AG08395 (cell line): Measurements from ENCODE around the gene CDH13.
"Not testable (repeated sequence)": the region's sequence is repeated elsewhere in the genome, so short reads cannot be mapped to it uniquely, and the experiment has no call there.

ENCODE experiments used
- DNase-seq: peaks from one replicate; pipeline ENCODE4 v3.0.0; 2012; ENCODE audit warnings: mixed read lengths, low spot score

Gene CDH13

GRCh38 chr16:82891424-82891823 is 264.7 kb downstream of the CDH13 start:
- no peak for DNase-seq

DNA sequence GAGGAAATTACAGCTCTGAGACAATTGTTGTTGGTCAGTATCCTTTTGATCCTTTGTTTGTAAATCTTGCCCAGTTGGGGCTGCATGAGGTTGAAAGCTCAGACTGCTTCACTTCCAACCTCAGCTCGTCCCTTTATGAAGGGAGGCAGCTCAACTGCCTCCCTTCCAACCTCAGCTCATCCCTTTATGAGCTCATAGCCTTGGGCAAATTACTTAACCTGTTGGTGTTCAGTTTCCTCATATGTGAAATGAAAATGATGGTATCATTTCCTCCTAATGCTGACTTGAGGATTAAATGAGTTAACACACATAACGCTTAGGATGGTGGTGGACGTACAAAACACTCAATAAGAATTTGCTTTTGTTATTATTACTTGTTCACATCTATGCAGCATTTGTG is 265.1 kb downstream of the CDH13 start:
- DNase-seq, result no peak

DNA sequence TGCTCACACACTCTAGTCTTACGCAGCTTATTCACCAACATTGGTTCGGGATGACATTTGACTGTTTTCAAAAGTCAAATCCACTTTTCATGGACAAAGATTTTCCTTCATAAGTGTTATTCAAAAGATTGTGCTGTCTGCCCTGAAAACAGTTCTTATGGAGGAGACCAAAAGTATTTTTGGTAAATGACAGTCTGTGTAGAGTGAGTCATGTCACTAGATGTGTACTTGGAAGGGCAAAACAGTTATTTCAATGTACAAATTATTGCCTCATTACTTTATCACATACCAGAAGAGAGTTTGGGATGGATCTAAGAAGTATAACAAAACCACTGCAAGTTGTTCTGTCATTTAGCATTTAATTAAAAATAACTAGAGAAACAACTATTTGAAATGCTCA is 265.6 kb downstream of the CDH13 start:
- peak; percentile 35 for DNase-seq

DNA sequence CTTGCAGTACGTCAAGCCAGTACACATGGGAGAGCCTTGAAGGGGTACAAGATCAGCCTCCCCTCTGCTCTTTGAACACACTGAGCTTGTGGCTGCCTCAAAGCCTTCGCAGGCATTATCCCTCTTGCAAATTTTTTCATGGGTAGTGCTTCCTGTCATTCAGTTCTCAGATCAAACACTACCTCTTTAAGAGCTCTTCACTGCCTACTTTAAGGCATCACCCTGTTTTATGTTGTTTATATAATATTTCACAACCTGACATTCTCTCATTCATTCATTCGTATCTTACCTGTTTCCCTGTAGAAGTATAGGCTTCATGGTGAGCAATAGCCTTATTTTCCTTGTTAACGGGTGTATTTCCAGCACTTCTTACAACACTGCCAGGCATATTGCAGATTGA is 269.1 kb downstream of the CDH13 start:
- DNase-seq, result no peak

- no peak for DNase-seq
Measured at GRCh38 chr16:82899006-82899405, 272.2 kb downstream of the CDH13 start.

GRCh38 chr16:82899731-82900450 is 273.1 kb downstream of the CDH13 start:
- DNase-seq, result no peak

DNA sequence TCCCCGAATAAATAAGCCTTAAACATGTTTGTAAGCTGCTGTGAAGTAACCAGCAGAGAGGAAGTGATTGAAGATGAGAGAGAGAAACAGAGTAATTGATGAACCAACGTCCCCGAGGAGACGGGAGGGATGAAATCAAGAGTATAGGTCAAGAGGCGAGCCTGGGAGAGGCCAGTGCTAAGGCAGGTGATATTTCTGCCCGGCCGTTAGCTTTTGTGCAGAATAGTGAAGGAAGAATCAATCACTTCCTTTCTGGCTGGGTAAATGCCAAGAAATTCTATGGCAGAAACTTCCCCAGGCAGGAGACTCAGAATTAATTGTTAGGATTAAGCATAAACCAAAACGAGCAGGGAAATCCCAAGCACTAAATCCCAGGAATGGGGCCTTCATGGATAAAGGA is 273.8 kb downstream of the CDH13 start:
- DNase-seq, result no peak

DNA sequence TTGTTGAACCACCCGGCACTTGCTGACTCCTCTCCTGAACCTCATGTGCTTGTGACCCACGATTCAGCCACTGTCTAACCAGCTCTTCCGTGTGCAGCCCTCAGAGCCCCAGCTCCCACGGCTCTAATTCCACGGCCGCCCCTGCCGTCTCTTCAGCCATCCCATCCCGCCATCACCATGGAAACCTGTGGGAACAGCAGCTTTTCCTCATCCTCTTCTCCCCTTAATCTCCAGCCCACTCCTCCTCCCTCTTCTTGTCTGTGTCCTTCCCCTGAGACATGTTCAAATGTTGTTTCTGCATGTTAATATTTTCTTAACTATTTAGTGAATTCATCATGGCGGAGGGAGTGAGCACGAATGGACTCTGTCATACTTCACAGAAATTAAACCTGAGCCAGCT is 285.2 kb downstream of the CDH13 start:
- no peak for DNase-seq

- no peak for DNase-seq
Measured at GRCh38 chr16:82915139-82915824, 288.5 kb downstream of the CDH13 start.

DNA sequence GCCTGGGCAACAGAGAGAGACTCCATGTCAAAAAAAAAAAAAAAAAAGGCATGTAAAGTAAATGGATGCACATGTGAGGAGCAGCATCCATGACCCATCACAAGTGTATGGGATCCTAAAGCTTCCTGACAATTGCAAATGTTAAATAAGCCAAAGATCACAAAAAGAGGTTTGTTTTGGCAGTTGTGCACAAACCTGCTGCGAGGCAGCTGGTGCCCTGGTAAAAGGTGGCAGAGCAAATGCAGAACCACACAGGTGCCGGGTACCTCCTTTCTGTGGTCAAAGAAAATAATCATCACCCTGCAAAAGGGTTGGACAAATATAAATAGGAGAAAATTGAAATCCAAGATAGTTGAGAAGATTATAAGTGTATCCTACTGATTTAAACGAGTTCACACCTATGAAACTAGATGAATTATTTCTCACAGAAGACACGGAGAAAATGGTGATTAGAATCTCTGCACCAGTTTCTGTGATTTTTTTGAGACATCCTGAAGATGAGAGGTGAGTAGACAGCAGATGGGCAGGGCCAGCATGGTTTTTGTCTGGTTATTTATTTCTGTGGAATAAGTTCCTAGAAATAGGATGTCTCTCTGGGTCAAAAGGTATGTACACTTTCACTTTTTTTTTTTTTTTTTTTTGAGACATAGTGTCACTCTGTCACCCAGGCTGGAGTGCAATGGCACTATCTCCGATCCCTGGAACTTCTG is 291.3 kb downstream of the CDH13 start:
- DNase-seq, result no peak

DNA sequence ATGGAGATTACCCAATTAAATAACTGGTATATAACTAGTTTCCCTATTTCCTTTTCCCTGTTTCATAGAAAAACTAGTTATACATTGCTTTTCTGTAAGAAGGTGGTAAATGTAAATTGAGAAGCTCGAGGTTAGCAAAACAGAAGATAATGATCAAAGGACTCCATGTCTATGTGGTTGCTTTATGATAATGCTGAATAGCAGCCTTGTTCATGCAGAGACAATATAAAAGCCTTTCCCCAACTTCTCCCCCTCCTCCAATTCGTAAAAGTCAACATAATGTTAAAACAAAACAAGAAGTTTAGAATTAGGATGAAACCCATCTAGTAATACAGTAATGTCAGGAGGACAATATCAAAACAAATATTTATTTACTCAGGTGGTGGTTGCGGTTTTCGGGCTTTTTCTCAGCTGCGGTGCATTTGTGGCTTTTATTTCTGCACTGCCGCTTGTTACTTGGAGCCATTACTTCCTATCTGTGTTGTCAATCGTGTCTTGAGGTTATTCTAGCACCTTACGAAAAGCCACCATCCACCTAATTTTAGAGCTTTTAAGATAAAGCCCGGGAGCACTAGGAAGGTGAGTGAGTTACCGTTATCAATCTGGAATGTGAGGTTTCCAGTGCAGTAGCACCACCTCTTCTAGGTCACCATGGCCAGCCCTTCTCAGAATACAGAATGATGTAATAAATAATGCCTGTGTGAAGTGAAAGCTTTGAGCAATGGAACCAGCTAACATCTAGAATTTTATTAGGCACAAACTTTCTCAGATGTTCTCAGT is 297.5 kb downstream of the CDH13 start:
- DNase-seq, result no peak

GRCh38 chr16:82926500-82926899 is 299.7 kb downstream of the CDH13 start:
- DNase-seq, result no peak

DNA sequence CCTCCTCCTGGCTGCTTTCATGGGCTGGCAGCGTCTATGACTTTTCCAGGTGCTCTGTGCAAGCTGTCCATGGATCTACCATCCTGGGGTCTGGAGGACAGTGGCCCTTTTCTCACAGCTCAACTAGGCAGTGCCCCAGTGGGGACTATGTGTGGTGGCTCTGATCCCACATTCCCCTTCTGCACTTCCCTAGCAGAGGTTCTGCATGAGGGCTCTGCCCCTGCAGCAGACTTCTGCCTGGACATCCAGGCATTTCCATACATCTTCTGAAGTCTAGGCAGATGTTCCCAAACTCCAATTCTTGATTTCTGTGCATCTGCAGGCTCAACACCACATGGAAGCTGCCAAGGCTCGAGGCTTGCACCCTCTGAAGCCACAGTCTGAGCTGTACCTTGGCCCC is 307.2 kb downstream of the CDH13 start:
- not testable (repeated sequence) for DNase-seq

DNA sequence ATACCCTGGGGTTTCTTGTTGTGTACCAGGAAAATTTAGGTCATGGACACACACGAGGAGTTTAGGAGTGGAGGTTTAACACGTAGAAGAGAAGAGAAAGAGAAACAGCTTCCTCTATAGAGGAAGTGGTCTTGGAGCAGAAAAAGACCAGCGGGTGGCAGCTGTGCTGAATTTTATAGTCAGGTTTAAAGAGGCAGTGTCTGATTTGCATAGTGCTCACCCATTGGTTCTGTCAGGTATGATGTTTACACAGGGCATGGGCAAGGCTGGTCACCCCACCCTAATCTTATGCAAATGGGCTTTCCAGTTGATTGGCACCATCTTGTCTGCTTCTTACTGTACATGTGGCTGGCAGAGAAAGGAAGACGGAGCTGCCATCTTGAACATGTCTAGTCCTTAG is 309.0 kb downstream of the CDH13 start:
- DNase-seq, result no peak

GRCh38 chr16:82936941-82937551 is 310.3 kb downstream of the CDH13 start:
- no peak for DNase-seq

- DNase-seq, result no peak
Measured at GRCh38 chr16:82937926-82938520, 311.3 kb downstream of the CDH13 start.

GRCh38 chr16:82943371-82943770 is 316.6 kb downstream of the CDH13 start:
- no peak for DNase-seq

DNA sequence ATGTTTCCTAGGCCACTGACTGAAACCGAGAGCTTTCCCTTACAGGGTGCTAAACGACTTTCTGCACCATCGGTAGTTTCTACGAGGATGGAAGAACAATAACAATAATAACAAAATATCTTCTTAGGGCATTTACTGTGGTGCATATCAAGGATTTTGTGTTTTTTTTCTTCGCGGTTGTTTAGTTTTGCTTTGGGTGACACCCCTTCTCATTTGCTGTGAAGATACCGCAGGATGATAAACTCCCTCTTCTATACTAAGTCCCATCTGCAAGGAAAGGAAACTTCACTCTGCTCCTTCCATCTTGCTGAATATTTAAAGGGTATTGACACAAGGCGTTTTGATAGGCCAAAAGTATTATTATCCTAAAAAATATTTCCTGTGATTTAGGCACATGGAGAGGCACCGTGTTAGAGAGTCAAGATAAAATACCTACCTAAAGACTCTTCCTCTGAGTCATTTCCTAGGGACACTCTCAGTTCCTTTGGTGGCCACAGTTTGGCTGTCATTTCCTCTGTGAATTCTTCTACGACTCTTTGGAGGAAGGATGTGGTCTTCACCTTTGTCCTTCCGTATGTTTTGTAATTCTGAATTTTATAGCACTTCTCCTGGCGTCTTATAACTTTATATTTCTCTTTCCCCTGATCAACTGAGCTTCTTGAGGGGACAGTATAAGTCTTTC is 318.8 kb downstream of the CDH13 start:
- no peak for DNase-seq

DNA sequence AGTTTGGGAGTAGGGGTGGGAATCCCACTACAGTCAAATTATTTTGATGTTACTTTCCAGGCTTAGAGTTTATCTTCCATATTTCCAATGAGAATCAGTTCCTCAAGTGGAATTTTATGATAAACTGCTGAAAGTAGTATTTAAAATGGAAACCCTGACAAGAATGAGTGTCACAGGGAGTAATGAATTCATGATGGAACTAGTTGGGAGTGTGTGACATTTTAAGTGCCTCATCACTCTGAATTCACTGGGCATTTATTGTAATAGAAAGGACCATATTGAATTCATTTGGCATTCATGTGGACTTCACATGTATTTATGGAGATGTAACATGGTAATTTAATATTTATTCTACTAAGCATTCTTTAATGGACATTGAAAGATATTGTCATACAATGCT is 320.9 kb downstream of the CDH13 start:
- no peak for DNase-seq

- DNase-seq, result no peak
Measured at GRCh38 chr16:82949016-82949415, 322.2 kb downstream of the CDH13 start.

- no peak for DNase-seq
Measured at GRCh38 chr16:82953517-82953916, 326.7 kb downstream of the CDH13 start.
